GM06990 (cell line): Measurements from ENCODE around the gene IL6.
"Not testable (repeated sequence)": the region's sequence is repeated elsewhere in the genome, so short reads cannot be mapped to it uniquely, and the experiment has no call there.

Source experiments
- DNase-seq: peaks from one replicate; pipeline ENCODE4 v3.0.0-alpha.2; 2011; ENCODE audit not compliant: insufficient read length; ENCODE audit errors: extremely low read depth
- H3K27me3 ChIP-seq: replicated peaks from 2 replicates; pipeline ENCODE4 v1.6.0; 2011; ENCODE audit warnings: low read length; ENCODE audit not compliant: control insufficient read depth, insufficient read depth
- H3K36me3 ChIP-seq: 2 replicates; pipeline ENCODE4 v1.5.1; 2011; ENCODE audit warnings: low read length; ENCODE audit not compliant: control insufficient read depth, insufficient read depth
- H3K4me3 ChIP-seq: replicated peaks from 2 replicates; pipeline ENCODE4 v1.5.1; 2011; ENCODE audit warnings: low read depth, mild to moderate bottlenecking, control low read depth, low read length
- TF ChIP-seq, protein P1 (sequence below): IDR thresholded peaks from 2 replicates; pipeline ENCODE4 v1.5.1; 2011; ENCODE audit warnings: low read length, control low read depth, mild to moderate bottlenecking, inconsistent platforms; ENCODE audit not compliant: insufficient read depth, poor library complexity, severe bottlenecking

The IL6 gene

DNA sequence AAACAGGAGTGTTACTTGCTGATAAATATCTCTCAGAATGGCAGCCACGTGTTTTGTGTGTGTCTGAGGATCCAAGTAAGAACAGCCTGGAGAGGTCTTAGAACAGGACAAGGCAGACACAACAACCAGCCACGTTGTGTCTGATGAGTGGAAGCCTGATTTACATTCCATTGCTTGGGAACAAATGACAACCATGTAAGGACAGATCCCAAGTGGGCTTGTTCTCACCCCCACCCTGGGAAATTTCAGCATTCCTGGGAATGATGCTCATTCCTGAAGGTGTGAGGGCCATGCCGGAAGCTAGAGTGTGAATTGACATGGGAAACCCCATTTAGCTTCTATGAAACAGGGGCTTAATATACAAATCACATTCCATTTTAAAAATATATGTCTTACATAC, 35.9 kb downstream of the IL6 start:
- H3K4me3 ChIP-seq = no peak overlapping the region
- TF ChIP-seq, protein P1, sequence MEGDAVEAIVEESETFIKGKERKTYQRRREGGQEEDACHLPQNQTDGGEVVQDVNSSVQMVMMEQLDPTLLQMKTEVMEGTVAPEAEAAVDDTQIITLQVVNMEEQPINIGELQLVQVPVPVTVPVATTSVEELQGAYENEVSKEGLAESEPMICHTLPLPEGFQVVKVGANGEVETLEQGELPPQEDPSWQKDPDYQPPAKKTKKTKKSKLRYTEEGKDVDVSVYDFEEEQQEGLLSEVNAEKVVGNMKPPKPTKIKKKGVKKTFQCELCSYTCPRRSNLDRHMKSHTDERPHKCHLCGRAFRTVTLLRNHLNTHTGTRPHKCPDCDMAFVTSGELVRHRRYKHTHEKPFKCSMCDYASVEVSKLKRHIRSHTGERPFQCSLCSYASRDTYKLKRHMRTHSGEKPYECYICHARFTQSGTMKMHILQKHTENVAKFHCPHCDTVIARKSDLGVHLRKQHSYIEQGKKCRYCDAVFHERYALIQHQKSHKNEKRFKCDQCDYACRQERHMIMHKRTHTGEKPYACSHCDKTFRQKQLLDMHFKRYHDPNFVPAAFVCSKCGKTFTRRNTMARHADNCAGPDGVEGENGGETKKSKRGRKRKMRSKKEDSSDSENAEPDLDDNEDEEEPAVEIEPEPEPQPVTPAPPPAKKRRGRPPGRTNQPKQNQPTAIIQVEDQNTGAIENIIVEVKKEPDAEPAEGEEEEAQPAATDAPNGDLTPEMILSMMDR = no peak
- H3K36me3 ChIP-seq = no peaks in the 10 kb centered on the region
- no peaks in the 10 kb centered on the region for H3K27me3 ChIP-seq
- DNase-seq = no peak

DNA sequence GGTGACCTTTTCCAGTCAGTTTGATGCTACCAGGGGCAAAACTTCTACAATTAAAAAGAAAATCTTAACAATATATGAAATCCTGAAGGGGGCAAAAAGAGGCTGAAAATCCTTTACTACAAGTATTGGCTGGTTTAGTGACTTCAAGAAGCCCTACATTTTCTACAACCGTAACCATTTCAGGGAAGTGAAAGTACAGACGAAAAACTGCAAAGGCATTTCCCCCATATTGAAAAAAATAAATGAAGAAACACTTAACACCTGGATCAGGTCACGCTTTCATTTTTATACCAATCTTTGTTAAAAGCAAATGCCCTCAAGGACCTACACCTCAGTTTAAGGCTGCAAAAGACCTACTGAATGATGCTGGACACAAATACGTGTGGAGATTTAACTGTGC, 38.6 kb downstream of the IL6 start:
- peak; percentile 24 for DNase-seq
- no peaks in the 10 kb centered on the region for H3K27me3 ChIP-seq
- no peaks in the 10 kb centered on the region for H3K36me3 ChIP-seq
- no peak overlapping the region for H3K4me3 ChIP-seq
- TF ChIP-seq, protein P1 = no peak

DNA sequence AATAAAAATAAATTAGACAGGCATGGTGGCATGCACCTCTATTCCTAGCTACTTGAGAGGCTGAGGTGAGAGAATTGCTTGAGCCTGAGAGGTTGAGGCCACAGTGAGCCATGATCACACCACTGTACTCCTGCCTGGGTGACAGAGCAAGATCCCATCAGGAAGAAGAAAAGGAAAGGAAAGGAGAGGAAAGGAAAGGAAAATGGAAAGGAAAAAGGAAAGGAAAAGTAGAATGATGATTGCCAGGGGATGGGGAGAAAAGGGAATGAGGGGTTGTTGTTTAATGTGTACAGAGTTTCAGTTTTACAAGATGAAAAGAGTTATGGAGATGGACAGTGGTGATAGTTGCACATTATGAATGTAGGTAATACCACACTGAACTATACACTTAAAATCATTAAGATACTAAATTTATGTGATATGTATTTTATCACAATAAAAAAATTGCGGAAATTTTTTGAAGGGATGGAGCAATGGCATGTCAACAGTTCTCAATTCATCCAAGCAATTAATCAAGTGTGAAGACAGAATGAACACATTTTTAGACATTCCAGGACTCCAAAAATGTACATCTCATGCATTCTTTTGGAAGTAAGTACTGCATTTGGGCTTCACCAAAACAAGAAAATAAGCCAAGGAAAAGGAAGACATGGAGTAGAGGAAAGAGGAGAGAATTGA, 44.3 kb downstream of the IL6 start:
- Histone ChIP-seq H3K27me3 (no peaks in the 10 kb centered on the region), H3K36me3 (no peaks in the 10 kb centered on the region), H3K4me3 (no peak overlapping the region)
- no peak for DNase-seq
- TF ChIP-seq, protein P1 = no peak

DNA sequence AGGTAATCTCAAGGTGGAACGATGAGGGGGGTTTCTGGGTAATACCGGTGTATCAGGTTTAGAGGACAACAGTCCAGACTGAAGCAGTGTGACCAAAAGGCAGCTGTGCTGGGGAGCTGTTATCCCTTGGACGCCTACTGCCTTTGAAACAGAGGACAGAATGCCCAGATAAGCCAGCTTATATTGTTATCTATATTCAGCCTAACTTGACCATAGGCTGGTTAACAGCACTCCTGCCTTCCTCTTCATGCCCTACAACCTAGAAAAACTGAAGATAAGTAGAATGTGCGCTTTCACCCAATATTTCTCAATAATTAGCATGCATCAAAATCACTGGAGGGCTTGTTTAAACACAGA, 44.9 kb downstream of the IL6 start:
- Histone ChIP-seq H3K27me3 (no peaks in the 10 kb centered on the region), H3K4me3 (no peak overlapping the region), H3K36me3 (no peaks in the 10 kb centered on the region)
- TF ChIP-seq, protein P1 = no peak
- DNase-seq = no peak

DNA sequence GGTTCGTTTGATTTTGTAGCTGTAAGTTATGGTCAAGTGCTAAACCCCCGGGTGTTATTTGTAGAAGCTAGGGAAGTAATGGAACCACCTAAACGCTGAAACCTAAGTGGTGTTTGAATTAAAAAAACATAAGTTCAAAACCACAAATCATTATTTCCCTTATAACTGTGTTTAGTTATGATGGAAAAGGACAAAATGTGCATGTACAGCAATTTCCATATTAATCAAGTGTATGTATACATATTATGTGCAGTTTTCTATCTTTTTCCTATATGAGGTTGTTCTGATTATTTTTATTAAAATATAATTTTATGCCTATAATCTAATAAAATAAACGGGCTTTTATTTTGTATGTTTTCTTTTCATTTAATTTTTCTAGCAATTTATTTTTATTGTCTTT, 45.9 kb downstream of the IL6 start:
- Histone ChIP-seq H3K4me3 (no peak overlapping the region), H3K27me3 (no peaks in the 10 kb centered on the region), H3K36me3 (no peaks in the 10 kb centered on the region)
- TF ChIP-seq, protein P1 = no peak
- no peak for DNase-seq

DNA sequence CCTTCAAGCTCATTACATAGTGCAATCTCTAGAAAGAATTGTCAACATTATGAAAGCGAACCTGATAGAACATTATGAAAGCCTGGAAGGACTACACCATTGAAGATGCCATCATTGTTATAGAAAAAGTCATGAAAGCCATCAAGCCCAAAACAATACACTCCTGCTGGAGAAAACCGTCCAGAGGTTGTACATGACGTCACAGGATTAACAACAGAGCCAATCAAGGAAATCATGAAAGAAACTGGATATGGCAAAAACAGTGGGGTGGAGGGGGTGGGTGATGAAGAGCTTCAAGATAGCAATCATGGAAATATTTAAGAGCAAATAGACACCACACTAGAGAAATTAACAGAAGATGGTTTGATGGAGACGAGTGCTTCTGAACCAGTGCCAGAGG, 50.0 kb downstream of the IL6 start:
- Histone ChIP-seq H3K4me3 (no peak overlapping the region), H3K36me3 (no peaks in the 10 kb centered on the region), H3K27me3 (no peaks in the 10 kb centered on the region)
- no peak for DNase-seq
- TF ChIP-seq, protein P1 = no peak

DNA sequence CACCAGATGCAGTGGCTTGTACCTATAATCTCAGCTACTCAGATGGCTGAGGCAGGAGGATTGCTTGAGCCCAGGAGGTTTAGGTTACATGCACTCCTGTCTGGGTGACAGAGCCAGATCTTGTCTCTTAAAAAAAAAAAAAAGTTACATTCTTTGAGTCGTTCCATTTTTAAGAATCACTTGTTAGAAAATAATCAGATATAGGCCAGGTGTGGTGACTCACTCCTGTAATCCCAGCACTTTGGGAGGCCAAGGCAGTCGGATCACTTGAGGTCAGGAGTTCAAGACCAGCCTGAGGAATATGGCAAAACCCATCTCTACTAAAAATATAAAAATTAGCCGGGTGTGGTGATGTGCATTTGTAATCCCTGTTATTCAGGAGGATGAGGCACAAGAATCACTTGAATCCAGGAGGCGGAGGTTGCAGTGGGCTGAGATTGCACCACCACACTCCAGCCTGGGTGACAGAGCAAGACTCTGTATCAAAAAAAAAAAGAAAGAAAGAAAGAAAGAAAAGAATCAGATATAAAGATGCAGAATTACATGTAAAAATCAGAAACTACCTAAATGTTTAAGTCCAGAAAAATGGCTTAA, 52.8 kb downstream of the IL6 start:
- not testable (repeated sequence) for H3K4me3 ChIP-seq, DNase-seq, H3K36me3 ChIP-seq, H3K27me3 ChIP-seq
